HUES64 (cell line): ENCODE results near the gene SSBP3.

ENCODE experiments used
- H3K27ac ChIP-seq: 2 replicates; pipeline ENCODE4 v1.7.0; 2013; ENCODE audit warnings: low read depth, low read length, inconsistent platforms
- H3K27me3 ChIP-seq: 2 replicates; pipeline ENCODE4 v1.6.1; 2013; ENCODE audit warnings: mild to moderate bottlenecking, low read length; ENCODE audit not compliant: insufficient read depth
- H3K36me3 ChIP-seq: 2 replicates; pipeline ENCODE4 v1.6.1; 2013; ENCODE audit warnings: mild to moderate bottlenecking, low read length; ENCODE audit not compliant: insufficient read depth
- H3K4me1 ChIP-seq: 2 replicates; pipeline ENCODE4 v1.6.1; 2013; ENCODE audit warnings: mild to moderate bottlenecking, low read length, moderate library complexity; ENCODE audit not compliant: insufficient read depth
- H3K4me3 ChIP-seq: 2 replicates; pipeline ENCODE4 v1.5.1; 2013; ENCODE audit warnings: mild to moderate bottlenecking, low read length, moderate library complexity
- H3K9ac ChIP-seq: 2 replicates; pipeline ENCODE4 v1.6.1; 2013; ENCODE audit warnings: mild to moderate bottlenecking, low read depth, low read length
- H3K9me3 ChIP-seq: 2 replicates; pipeline ENCODE4 v1.6.1; 2013; ENCODE audit warnings: low read depth, low read length; ENCODE audit not compliant: insufficient read depth
- WGBS: fragments of 150-250, 120-280 bp; methylation state at CpG from one replicate; pipeline ENCODE4 v1.1.7; 2013; ENCODE audit warnings: missing lambda C conversion rate; 5-methylcytosine and 5-hydroxymethylcytosine counted together

Gene SSBP3

DNA sequence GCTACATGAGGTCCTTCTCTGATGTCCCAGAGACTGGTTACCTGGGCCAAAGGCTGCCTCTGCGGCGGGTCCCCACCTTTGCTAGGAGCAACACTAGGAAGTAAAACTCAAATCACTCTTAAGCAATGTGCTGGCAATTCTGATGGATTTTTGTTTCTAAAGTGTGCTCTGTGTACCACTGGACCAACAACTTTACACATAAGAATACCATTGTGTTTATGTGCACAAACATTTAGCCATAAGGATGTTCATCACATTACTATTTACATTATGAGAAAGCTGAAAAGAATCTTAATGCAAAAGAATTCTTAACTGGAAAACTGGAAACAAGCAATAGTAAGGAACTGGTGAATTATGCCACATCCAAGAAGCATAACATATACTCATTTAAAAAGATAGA is 38.6 kb downstream of the SSBP3 start:
- Histone ChIP-seq H3K27me3 (no peaks in the 10 kb centered on the region), H3K27ac (no peak overlapping the region), H3K4me1 (peaks cover 48% of the 10 kb centered on the region), H3K36me3 (peaks cover 13% of the 10 kb centered on the region), H3K9me3 (no peaks in the 10 kb centered on the region), H3K9ac (no peak overlapping the region), H3K4me3 (no peak overlapping the region)
- WGBS: 95% methylated on average over 2 of the region's 2 CpGs

DNA sequence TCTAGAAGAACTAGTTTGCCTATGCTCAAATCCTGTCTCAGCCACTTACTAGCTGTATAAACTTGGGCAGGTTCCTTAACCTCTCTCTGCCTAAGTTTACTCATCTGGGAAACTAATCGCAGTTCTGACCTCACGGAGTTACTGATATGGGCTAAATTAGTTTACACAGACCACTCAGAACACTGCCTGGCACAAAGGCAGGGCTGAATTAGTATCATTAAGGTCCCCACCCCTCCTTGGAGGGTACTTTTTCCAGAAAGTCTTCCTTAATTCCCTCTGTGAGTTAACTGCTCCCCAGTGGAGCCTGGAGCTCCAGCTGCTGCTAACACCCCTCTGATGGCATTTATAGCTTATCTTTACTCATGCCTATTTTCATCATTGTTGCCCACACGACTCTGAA is 40.3 kb downstream of the SSBP3 start:
- H3K4me3 ChIP-seq: no peak overlapping the region
- no peak overlapping the region for H3K27ac ChIP-seq
- no peaks in the 10 kb centered on the region for H3K27me3 ChIP-seq
- H3K36me3 ChIP-seq: peaks cover 13% of the 10 kb centered on the region
- no peak overlapping the region for H3K9ac ChIP-seq
- WGBS: 88% methylated on average over 3 of the region's 3 CpGs
- no peaks in the 10 kb centered on the region for H3K9me3 ChIP-seq
- H3K4me1 ChIP-seq: peaks cover 53% of the 10 kb centered on the region

DNA sequence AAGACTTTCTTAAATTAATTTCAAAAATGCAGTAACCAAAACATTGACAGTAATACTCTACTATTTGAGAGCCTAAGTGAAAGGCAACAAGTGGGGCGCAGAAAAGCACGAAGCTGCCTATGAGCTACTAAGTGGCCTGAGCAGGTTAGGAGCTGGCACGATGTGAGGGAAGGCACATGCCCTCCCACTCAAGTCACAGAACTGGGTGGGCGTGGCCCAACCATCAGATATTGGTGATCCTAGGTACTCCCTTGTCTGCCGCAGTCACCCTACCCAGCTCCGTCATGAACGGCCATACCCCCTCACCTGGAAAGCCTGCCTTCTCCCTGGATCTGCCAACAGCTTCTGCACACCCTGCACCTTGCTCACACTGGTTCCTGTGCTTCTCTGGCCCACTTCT is 40.8 kb downstream of the SSBP3 start:
- Histone ChIP-seq H3K4me3 (no peak overlapping the region), H3K9me3 (no peaks in the 10 kb centered on the region), H3K27ac (no peak overlapping the region), H3K36me3 (peaks cover 12% of the 10 kb centered on the region), H3K4me1 (peaks cover 53% of the 10 kb centered on the region), H3K27me3 (no peaks in the 10 kb centered on the region), H3K9ac (no peak overlapping the region)
- WGBS: 91% methylated on average over 7 of the region's 7 CpGs

DNA sequence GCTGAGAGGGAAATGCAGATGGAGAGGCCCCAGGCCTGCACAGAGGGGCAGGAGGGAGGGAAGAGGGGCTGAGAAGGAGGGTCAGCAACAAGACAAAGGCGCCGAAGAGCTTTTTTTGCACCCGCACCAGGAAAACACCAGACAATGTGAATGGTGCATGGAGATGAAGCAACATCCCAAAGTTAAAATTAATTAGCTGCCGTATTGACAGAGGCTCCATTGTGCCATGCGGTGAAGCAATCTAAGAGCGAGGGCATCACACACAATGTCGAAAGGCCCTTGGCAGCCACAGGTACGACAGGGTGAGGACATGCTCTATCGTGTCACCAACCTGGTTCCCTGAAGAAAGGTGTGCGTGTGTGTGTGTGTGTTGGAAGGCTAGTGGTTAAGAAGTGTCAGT is 41.2 kb downstream of the SSBP3 start:
- Histone ChIP-seq H3K4me3 (no peak overlapping the region), H3K27me3 (no peaks in the 10 kb centered on the region), H3K27ac (no peak overlapping the region), H3K36me3 (peaks cover 8% of the 10 kb centered on the region), H3K9ac (no peak overlapping the region), H3K9me3 (no peaks in the 10 kb centered on the region), H3K4me1 (peaks cover 53% of the 10 kb centered on the region)
- 82% methylated on average over 10 of the region's 10 CpGs for WGBS

DNA sequence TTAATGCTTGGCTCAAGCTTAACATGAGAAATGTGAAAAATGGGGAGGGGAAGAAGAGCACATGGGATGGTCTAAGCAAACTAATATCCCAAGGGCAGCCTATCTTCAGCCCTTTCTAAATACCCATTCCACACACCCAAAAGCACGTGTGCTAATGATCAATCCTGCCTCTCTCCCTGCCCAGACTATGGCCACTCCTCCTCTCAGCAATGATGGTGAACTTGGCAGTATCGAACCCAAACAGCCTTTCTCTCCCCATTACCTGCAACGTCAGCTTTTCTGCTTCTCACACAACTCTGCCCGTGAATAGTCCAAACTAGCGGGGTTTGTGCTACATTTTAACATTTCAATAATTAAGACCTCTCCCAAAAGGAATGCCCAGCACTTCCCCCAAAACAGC is 41.6 kb downstream of the SSBP3 start:
- Histone ChIP-seq H3K4me1 (peaks cover 53% of the 10 kb centered on the region), H3K4me3 (no peak overlapping the region), H3K9ac (no peak overlapping the region), H3K9me3 (no peaks in the 10 kb centered on the region), H3K36me3 (peaks cover 3% of the 10 kb centered on the region), H3K27ac (no peak overlapping the region), H3K27me3 (no peaks in the 10 kb centered on the region)
- WGBS: 55% methylated on average over 5 of the region's 5 CpGs

DNA sequence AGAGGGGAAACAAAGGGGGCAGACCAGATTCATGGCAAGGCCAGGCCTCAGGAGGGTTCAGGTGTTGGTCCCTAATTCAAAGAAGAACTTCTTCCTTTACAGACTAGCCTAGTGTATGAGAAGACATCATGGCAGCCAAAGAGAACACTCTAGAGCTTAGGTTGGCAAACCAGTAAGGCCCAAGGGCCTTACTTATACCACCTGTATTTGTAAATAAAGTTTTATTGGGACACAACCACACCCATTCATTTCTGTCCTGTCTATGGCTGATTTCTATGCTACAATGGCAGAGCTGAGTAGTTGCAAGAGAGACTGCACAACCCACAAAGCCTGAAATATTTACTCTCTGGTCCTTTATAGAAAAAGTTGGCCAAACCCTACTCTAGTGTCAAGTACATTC is 42.3 kb downstream of the SSBP3 start:
- H3K4me3 ChIP-seq: no peak overlapping the region
- no peaks in the 10 kb centered on the region for H3K9me3 ChIP-seq
- no peaks in the 10 kb centered on the region for H3K27me3 ChIP-seq
- H3K27ac ChIP-seq: no peak overlapping the region
- peaks cover 54% of the 10 kb centered on the region for H3K4me1 ChIP-seq
- no peaks in the 10 kb centered on the region for H3K36me3 ChIP-seq
- no peak overlapping the region for H3K9ac ChIP-seq

DNA sequence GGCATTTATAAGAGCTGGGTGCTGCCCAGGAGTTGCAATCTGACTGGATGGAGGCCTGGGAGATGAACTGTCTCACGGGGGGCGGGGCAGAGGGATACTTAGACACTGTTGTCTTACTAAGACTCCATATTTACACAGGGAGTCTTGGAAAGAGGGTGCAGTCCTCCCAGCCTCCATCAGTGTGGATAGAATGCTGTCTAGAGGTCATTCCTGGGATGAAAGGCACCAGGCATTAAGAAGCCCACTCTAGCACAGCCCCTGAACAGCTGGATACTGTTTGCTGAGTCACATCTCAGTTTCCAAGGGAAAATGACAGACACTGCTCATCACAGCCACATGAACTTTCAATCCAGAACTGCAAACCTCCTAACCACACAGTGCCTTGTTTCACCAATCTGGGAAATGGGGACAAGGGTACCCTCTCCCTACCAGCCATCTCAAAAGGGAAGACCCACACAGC is 43.3 kb downstream of the SSBP3 start:
- 94% methylated on average over 2 of the region's 2 CpGs for WGBS
- Histone ChIP-seq H3K4me3 (no peak overlapping the region), H3K27ac (no peak overlapping the region), H3K36me3 (peaks cover 10% of the 10 kb centered on the region), H3K4me1 (peaks cover 56% of the 10 kb centered on the region), H3K9ac (no peak overlapping the region), H3K27me3 (no peaks in the 10 kb centered on the region), H3K9me3 (no peaks in the 10 kb centered on the region)

DNA sequence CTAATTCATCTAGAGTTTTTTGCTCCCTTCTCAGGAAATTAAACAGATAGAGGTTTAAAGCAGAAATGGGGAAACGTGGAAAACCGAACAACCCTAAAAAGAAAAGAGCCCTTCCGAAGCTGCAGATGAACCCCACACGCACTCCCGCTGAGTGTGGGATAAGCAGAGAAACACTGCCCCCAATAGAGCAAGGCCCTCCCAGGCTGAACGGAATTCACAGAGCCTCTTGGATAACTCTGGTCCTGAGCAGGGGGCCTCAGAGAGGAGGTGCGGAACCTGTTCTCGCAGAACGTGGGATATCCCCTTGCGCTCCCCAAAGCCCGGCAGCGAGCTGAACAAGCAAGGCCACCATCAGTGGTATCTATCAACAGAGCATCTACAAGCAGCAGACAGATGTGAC is 44.9 kb downstream of the SSBP3 start:
- peaks cover 55% of the 10 kb centered on the region for H3K4me1 ChIP-seq
- H3K9ac ChIP-seq: no peak overlapping the region
- peaks cover 14% of the 10 kb centered on the region for H3K36me3 ChIP-seq
- WGBS: 75% methylated on average over 12 of the region's 12 CpGs
- no peak overlapping the region for H3K27ac ChIP-seq
- no peaks in the 10 kb centered on the region for H3K9me3 ChIP-seq
- no peaks in the 10 kb centered on the region for H3K27me3 ChIP-seq
- H3K4me3 ChIP-seq: no peak overlapping the region

DNA sequence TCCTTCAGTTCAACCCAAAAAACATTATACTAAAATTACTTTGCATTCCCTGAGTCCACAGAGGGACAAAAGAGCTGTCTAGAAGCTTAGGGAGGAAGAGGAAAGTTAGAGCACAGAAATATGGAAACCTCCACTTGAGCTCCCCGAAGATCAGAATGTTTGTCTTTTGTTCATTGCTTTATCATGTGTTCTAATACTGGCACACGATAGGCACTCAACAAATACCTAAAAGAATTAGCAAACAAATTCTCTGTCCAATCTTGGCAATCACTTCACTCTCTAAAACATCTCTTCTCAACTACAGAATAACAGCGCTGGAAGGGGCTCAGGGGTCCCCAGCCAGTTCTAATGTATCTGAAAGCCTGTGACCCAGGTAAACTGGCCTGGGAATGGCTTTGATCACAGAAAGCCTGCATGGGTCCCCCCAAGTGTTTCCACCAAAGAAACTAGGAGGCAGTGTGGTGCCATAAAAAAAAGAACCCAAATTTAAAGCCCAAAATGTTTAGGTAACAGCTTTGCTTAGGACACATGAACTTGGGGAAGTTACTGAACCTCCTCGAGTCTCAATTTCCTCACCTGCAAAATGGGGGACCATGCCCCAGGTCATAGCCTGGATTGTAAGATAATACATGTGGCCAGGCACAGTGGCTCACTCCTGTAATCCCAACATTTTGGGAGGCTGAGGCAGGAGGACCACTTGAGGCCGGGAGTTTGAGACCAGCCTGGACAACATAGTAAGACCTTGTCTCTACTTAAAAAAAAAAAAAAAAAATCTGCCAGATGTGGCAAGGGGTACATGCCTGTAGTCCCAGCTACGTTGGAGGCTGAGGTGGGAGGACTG is 45.8 kb downstream of the SSBP3 start:
- Histone ChIP-seq H3K27ac (no peak overlapping the region), H3K4me3 (no peak overlapping the region), H3K4me1 (peaks cover 55% of the 10 kb centered on the region), H3K9me3 (no peaks in the 10 kb centered on the region), H3K36me3 (peaks cover 14% of the 10 kb centered on the region), H3K9ac (no peak overlapping the region), H3K27me3 (no peaks in the 10 kb centered on the region)
- WGBS: 93% methylated on average over 6 of the region's 6 CpGs

DNA sequence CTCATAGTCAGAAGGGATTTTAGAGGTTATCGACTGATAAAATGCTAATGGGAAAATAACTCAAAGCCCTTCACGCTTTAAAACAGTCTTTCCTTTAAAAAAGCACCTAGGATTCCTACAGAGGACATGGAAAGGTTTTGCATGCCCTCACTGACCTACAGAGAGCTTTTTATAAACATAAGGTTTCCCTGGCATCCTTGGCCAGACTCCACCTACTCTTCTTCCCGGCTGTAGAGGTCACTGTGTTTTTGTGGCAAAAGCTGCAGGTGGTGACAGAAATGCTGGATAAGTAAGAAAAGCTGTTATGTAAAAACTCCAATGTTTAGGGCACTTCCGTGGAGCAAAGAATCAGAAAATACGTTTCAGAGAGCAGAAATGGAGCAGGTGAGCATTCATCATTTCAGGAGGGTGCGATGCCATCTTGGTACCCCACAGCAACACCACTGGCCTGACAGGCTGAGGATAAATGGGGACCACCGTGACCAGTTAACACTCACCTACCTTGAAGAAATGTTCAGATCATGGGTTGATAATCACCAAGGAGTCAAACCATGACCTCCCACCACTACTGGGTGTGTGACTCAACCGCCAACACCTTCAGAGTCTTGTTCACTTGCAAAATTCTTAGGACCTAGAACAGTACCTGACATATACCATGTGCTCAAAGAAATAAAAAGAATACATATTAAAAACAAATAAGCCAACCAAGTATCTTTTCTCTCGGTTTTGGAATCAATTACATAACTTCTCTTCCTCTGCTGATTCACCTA is 46.6 kb downstream of the SSBP3 start:
- Histone ChIP-seq H3K9me3 (no peaks in the 10 kb centered on the region), H3K27ac (no peak overlapping the region), H3K4me3 (no peak overlapping the region), H3K4me1 (peaks cover 54% of the 10 kb centered on the region), H3K27me3 (no peaks in the 10 kb centered on the region), H3K36me3 (peaks cover 14% of the 10 kb centered on the region), H3K9ac (no peak overlapping the region)
- 89% methylated on average over 9 of the region's 9 CpGs for WGBS

DNA sequence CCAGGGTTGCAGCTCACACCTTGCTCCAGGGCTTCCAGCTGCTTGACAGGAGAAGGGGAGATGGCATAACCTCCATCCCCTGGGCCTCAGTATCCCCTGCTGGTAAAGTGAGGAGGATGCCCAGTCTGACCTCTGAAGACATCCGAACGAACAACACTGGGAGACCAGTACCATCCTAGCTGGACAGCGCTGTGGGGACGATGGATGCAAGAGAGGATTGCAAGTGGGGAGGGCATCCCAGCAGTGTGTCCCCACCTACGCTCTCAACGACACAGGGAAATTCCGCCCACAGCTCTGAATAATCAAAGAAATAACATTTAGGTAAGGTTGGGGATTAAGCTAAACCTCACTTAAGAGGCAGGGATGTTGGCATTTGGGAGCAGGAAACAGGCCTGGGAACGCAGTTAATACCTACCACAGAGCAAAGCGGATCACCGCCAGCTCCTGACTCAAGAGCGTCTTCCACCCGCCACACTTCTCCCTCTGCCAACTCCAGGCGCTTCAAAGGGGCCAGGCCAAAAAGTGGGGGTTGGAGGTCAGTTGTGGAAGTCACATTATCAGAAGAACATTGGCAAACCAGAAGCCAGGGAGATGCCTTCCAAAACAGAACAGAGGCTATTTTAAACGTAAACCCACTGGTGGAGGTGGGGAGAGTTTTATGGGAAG is 47.6 kb downstream of the SSBP3 start:
- peaks cover 14% of the 10 kb centered on the region for H3K36me3 ChIP-seq
- H3K4me1 ChIP-seq: peaks cover 54% of the 10 kb centered on the region
- H3K4me3 ChIP-seq: no peak overlapping the region
- H3K27ac ChIP-seq: no peak overlapping the region
- no peaks in the 10 kb centered on the region for H3K27me3 ChIP-seq
- no peak overlapping the region for H3K9ac ChIP-seq
- no peaks in the 10 kb centered on the region for H3K9me3 ChIP-seq
- 96% methylated on average over 13 of the region's 14 CpGs for WGBS
